Glutamatergic neuron (in vitro differentiated cells): ENCODE results near the gene MASP2. TPM values are rescaled to one million over a fixed set of nuclear protein-coding genes. Genes with fewer than 3 reads are reported as not detected.
"Not testable (repeated sequence)": the region's sequence is repeated elsewhere in the genome, so short reads cannot be mapped to it uniquely, and the experiment has no call there.

Experiments
- DNase-seq: peaks from one replicate; pipeline ENCODE4 v3.0.0; 2022
- H3K27ac Mint-ChIP-seq: one replicate; pipeline ENCODE4 v1.8.0; 2020; ENCODE audit warnings: mild to moderate bottlenecking, mixed read lengths, inconsistent platforms; ENCODE audit not compliant: unreplicated experiment
- H3K27me3 Mint-ChIP-seq: one replicate; pipeline ENCODE4 v1.8.0; 2020; ENCODE audit warnings: mild to moderate bottlenecking, moderate library complexity, mixed read lengths, inconsistent platforms; ENCODE audit not compliant: unreplicated experiment
- H3K36me3 Mint-ChIP-seq: one replicate; pipeline ENCODE4 v1.8.0; 2020; ENCODE audit warnings: mild to moderate bottlenecking, mixed read lengths, inconsistent platforms; ENCODE audit not compliant: unreplicated experiment
- H3K4me1 Mint-ChIP-seq: one replicate; pipeline ENCODE4 v1.8.0; 2020; ENCODE audit warnings: mild to moderate bottlenecking, low read depth, mixed read lengths, inconsistent platforms; ENCODE audit not compliant: unreplicated experiment
- H3K4me3 Mint-ChIP-seq: one replicate; pipeline ENCODE4 v1.8.0; 2020; ENCODE audit warnings: mild to moderate bottlenecking, mixed read lengths, inconsistent platforms; ENCODE audit not compliant: unreplicated experiment
- H3K9me3 Mint-ChIP-seq: one replicate; pipeline ENCODE4 v1.8.0; 2020; ENCODE audit warnings: mild to moderate bottlenecking, moderate library complexity, mixed read lengths, inconsistent platforms; ENCODE audit not compliant: unreplicated experiment
- CTCF ChIP-seq: fragments of 200-600 bp; sonication (generic); IDR thresholded peaks from one replicate; pipeline ENCODE4 v1.5.0; 2021; ENCODE audit not compliant: partially characterized antibody, unreplicated experiment
- total RNA-seq: library from RNA; stranded (reverse); fragmentation: NEBNext Ultra II Directional; extraction: Animal tissue kit (Norgen Biotek cat#: 25700); gene quantifications from one replicate; pipeline ENCODE4 v1.2.1, GENCODE V29; 2021; ENCODE audit not compliant: unreplicated experiment

Gene MASP2
- total RNA-seq, 1 donor from 2014 or later: not detected

- Mint-ChIP-seq H3K36me3 (peaks cover 7% of the 10 kb centered on the region), H3K4me3 (no peak overlapping the region)
Observed at GRCh38 chr1:11067716-11068599, 20.9 kb upstream of the MASP2 start.

GRCh38 chr1:11065796-11066195 is 18.8 kb upstream of the MASP2 start:
- DNase-seq: no peak
- TF ChIP-seq CTCF: no peak
- peaks cover 16% of the 10 kb centered on the region for H3K4me1 Mint-ChIP-seq
- no peaks in the 10 kb centered on the region for H3K36me3 Mint-ChIP-seq
- peaks cover 2% of the 10 kb centered on the region for H3K9me3 Mint-ChIP-seq
- no peak overlapping the region for H3K4me3 Mint-ChIP-seq
- no peak overlapping the region for H3K27ac Mint-ChIP-seq
- H3K27me3 Mint-ChIP-seq: peaks cover 4% of the 10 kb centered on the region

More at GRCh38 chr1:11067716-11068599, 20.9 kb upstream of the MASP2 start:
- H3K4me1 Mint-ChIP-seq: peaks cover 26% of the 10 kb centered on the region
- no peak for TF ChIP-seq CTCF
- no peak for DNase-seq
- no peak overlapping the region for H3K27ac Mint-ChIP-seq
- peaks cover 11% of the 10 kb centered on the region for H3K9me3 Mint-ChIP-seq
- H3K27me3 Mint-ChIP-seq: peaks cover 13% of the 10 kb centered on the region

GRCh38 chr1:11064942-11065341 is 17.9 kb upstream of the MASP2 start:
- Mint-ChIP-seq H3K36me3 (no peaks in the 10 kb centered on the region), H3K9me3 (peaks cover 4% of the 10 kb centered on the region), H3K4me3 (no peak overlapping the region), H3K27ac (no peak overlapping the region), H3K4me1 (peaks cover 18% of the 10 kb centered on the region), H3K27me3 (peaks cover 8% of the 10 kb centered on the region)
- TF ChIP-seq CTCF: no peak
- no peak for DNase-seq

GRCh38 chr1:11063937-11064537 is 17.0 kb upstream of the MASP2 start:
- H3K9me3 Mint-ChIP-seq, H3K4me1 Mint-ChIP-seq, H3K36me3 Mint-ChIP-seq, H3K4me3 Mint-ChIP-seq, DNase-seq, H3K27me3 Mint-ChIP-seq, H3K27ac Mint-ChIP-seq: not testable (repeated sequence)

- no peak for DNase-seq
- H3K27ac Mint-ChIP-seq: no peak overlapping the region
Observed at GRCh38 chr1:11062965-11063401, 15.9 kb upstream of the MASP2 start.

More at GRCh38 chr1:11062965-11063401, 15.9 kb upstream of the MASP2 start:
- Mint-ChIP-seq H3K4me1 (peaks cover 6% of the 10 kb centered on the region), H3K4me3 (no peak overlapping the region), H3K36me3 (no peaks in the 10 kb centered on the region), H3K27me3 (peaks cover 5% of the 10 kb centered on the region), H3K9me3 (peaks cover 4% of the 10 kb centered on the region)
- no peak for TF ChIP-seq CTCF
